NCI-H526 (cell line): ENCODE measurements around the gene ARSB.
"Not testable (repeated sequence)": the region's sequence is repeated elsewhere in the genome, so short reads cannot be mapped to it uniquely, and the experiment has no call there.

Experiments
- DNase-seq, 2 experiments: peaks; one replicate each; lab custom pipeline; 2025; lab: John Stamatoyannopoulos, UW

Gene ARSB

GRCh38 chr5:78903353-78903752, 81.8 kb downstream of the ARSB start:
- DNase-seq, result no peak

- DNase-seq, result peak in 1 of 2 experiments; percentile 37
Observed at GRCh38 chr5:78899922-78900362, 85.2 kb downstream of the ARSB start.

GRCh38 chr5:78896132-78896531, 89.0 kb downstream of the ARSB start:
- DNase-seq, result no peak

- DNase-seq, result no peak
Observed at GRCh38 chr5:78895616-78896015, 89.5 kb downstream of the ARSB start.

GRCh38 chr5:78893940-78894677, 91.0 kb downstream of the ARSB start:
- no peak for DNase-seq

GRCh38 chr5:78890667-78891379, 94.3 kb downstream of the ARSB start:
- DNase-seq, result no peak

- no peak for DNase-seq
Observed at GRCh38 chr5:78889369-78890140, 95.6 kb downstream of the ARSB start.

GRCh38 chr5:78888580-78889368, 96.3 kb downstream of the ARSB start:
- DNase-seq, result no peak

- DNase-seq, result no peak
Observed at GRCh38 chr5:78887384-78888118, 97.6 kb downstream of the ARSB start.

- no peak for DNase-seq
Observed at GRCh38 chr5:78886341-78887230, 98.5 kb downstream of the ARSB start.

- DNase-seq, result no peak
Observed at GRCh38 chr5:78881884-78882283, 103.2 kb downstream of the ARSB start.

- DNase-seq, result no peak
Observed at GRCh38 chr5:78879516-78879915, 105.6 kb downstream of the ARSB start.

GRCh38 chr5:78866076-78866475, 119.0 kb downstream of the ARSB start:
- DNase-seq, result not testable (repeated sequence)

GRCh38 chr5:78858364-78858763, 126.7 kb downstream of the ARSB start:
- DNase-seq, result no peak

GRCh38 chr5:78855026-78855425, 130.1 kb downstream of the ARSB start:
- DNase-seq, result no peak

GRCh38 chr5:78851891-78852290, 133.2 kb downstream of the ARSB start:
- not testable (repeated sequence) for DNase-seq

- no peak for DNase-seq
Observed at GRCh38 chr5:78845470-78845869, 139.6 kb downstream of the ARSB start.

- no peak for DNase-seq
Observed at GRCh38 chr5:78843436-78843835, 141.7 kb downstream of the ARSB start.

GRCh38 chr5:78841767-78842166, 143.3 kb downstream of the ARSB start:
- no peak for DNase-seq

- no peak for DNase-seq
Observed at GRCh38 chr5:78838753-78839152, 146.4 kb downstream of the ARSB start.
